GM18858 (cell line): ENCODE results near the gene ATG2A.

ENCODE experiments used
- ATAC-seq: cut with Tn5 transposase; IDR thresholded peaks from one replicate; pipeline ENCODE4 v1.9.1; 2021; ENCODE audit not compliant: unreplicated experiment

ATG2A gene

GRCh38 chr11:64925536-64926436 lies 8.8 kb upstream of the ATG2A start:
- no peak for ATAC-seq

- no peak for ATAC-seq
Observed at GRCh38 chr11:64924910-64925284, 7.9 kb upstream of the ATG2A start.

GRCh38 chr11:64923944-64924909 lies 7.2 kb upstream of the ATG2A start, which contains the start of gene PPP2R5B:
Gene PPP2R5B, plus strand, starts transcription at chr11:64924689. Its CDS starts 1,046 bp downstream, at chr11:64925735.
- peak; percentile 70 for ATAC-seq

GRCh38 chr11:64923151-64923661 lies 6.2 kb upstream of the ATG2A start:
- no peak for ATAC-seq

GRCh38 chr11:64921384-64921783 lies 4.4 kb upstream of the ATG2A start:
- no peak for ATAC-seq

- ATAC-seq, result no peak
Observed at GRCh38 chr11:64920124-64920523, 3.1 kb upstream of the ATG2A start.

- no peak for ATAC-seq
Observed at GRCh38 chr11:64919627-64920026, 2.6 kb upstream of the ATG2A start.

GRCh38 chr11:64918017-64918416 lies 1.0 kb upstream of the ATG2A start:
- ATAC-seq, result no peak

GRCh38 chr11:64917663-64917995 lies 620 bp upstream of the ATG2A start:
- ATAC-seq, result no peak

GRCh38 chr11:64916040-64916774 lies 802 bp downstream of the ATG2A start:
- no peak for ATAC-seq

- no peak for ATAC-seq
Observed at GRCh38 chr11:64915376-64915887, 1.6 kb downstream of the ATG2A start.

- no peak for ATAC-seq
Observed at GRCh38 chr11:64914123-64914522, 2.9 kb downstream of the ATG2A start.

- no peak for ATAC-seq
Observed at GRCh38 chr11:64913171-64913727, 3.8 kb downstream of the ATG2A start.

- no peak for ATAC-seq
Observed at GRCh38 chr11:64911689-64912088, 5.3 kb downstream of the ATG2A start.

GRCh38 chr11:64911142-64911541 lies 5.9 kb downstream of the ATG2A start:
- no peak for ATAC-seq

GRCh38 chr11:64910451-64911093 lies 6.4 kb downstream of the ATG2A start:
- no peak for ATAC-seq

- ATAC-seq, result no peak
Observed at GRCh38 chr11:64909653-64910343, 7.2 kb downstream of the ATG2A start.

GRCh38 chr11:64908766-64909165 lies 8.2 kb downstream of the ATG2A start:
- no peak for ATAC-seq

GRCh38 chr11:64906314-64906635 lies 10.7 kb downstream of the ATG2A start:
- ATAC-seq, result no peak
